Stimulated activated CD8-positive, alpha-beta memory T cell treated with anti-CD3 and anti-CD28 coated beads, Interleukin-7, amount 100 ng/mL, for 48 hours (primary cell): ENCODE results near the gene KHDRBS2.
"Not testable (repeated sequence)": the region's sequence is repeated elsewhere in the genome, so short reads cannot be mapped to it uniquely, and the experiment has no call there.

Source experiments
- DNase-seq, 2 donors: peaks; one replicate each; pipeline ENCODE4 v3.0.0-alpha.2; 2020; ENCODE audit warnings: low read depth in 1 of 2; ENCODE audit errors: extremely low read depth in 1 of 2

The KHDRBS2 gene

GRCh38 chr6:61886608-61887259 is 399.3 kb downstream of the KHDRBS2 start:
- DNase-seq: no peak

DNA sequence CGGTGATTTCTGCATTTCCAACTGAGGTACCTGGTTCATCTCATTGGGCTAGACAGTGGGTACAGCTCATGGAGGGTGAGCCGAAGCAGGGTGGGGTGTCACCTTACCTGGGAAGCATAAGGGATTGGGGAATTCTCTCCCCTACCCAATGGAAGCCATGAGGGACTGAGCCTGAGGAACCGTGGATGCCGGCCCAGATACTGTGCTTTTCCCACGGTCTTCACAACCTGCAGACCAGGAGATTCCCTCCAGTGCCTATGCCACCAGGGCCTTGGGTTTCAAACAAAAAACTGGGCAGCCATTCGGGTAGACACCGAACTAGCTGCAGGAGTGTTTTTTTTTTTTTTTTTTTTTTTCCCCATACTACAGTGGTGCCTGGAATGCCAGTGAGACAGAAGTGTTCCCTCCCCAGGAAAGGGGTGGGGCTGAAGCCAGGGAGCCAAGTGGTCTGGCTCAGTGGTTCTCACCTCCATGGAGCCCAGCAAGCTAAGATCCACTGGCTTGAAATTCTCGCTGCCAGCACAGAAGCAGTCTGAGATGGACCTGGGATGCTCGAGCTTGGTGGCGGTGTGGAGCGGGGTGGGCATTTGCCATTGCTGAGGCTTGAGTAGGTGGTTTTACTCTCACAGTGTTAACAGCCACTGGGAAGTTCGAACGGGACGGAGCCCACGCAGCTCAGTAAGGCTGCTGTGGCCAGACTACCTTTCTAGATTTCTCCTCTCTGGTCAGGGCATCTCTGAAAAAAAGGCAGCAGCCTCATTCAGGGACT is 416.2 kb downstream of the KHDRBS2 start:
- no peak for DNase-seq

DNA sequence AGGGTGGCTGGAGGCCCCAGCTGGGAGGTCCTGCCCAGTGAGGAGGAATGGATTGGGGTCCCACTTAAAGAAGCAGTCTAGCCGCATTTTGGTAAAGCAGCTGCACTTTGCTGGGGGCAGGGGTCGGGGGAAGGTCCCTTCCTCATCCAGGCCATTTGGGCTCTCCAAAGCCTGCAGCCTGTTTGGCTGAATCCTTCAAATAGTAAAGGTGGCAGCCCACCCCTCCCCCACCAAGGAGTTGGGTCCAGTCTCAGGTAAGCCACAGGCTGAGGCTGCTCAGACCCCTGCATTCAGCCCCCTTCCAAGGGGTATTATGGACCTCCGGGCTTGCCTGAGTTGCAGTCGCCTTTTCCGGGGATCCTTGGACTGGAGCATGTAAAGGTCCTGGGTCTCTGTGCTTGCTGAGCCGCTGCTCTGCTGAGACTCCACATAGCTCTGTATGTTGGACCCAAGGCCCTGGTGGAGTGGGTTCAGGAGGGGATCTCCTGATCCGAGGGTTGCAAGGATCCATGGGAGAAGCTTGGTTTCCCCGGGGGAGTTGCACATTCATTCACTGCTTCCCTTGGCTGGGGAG is 417.4 kb downstream of the KHDRBS2 start:
- no peak for DNase-seq

- DNase-seq: no peak
These were observed 418.4 kb downstream of the KHDRBS2 start for GRCh38 chr6:61867635-61868034.

DNA sequence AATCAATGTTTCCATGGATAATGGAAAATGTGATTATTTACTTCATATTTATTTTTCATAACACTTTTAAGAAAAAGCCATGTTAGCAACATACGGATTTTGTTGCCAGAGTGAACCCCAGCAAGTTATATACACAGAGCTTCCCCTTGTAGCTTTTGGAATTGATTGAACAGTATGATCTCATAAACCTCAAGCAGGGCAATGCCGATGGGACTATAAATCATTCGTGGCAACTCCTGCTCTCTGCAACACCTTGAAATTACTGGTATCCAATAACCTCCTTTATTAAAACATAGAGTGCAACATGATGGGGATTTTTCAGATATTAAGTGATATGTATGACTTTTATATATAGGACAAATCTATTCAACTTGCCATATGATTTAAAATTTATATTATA is 428.5 kb downstream of the KHDRBS2 start:
- no peak for DNase-seq

DNA sequence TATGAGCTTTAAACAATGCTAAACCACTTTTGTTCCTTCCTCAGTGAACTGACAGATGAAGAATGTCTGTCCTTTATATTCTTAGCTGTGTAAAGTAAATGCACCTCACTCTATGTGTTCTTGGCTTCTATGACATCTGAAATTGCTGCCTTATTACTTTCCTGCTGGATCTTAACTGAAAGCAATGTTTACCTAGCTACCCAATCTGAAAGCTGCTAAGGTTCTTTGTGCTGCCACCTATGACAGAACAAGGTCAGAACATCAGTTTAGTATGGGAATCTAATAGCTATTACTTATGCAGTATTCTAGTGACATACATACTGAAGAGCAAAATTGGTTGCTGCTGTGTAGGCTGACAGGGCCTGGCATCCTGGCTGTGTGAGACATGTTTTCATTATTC is 444.1 kb downstream of the KHDRBS2 start:
- DNase-seq: no peak

- no peak for DNase-seq
These were observed 450.8 kb downstream of the KHDRBS2 start for GRCh38 chr6:61835237-61835636.

DNA sequence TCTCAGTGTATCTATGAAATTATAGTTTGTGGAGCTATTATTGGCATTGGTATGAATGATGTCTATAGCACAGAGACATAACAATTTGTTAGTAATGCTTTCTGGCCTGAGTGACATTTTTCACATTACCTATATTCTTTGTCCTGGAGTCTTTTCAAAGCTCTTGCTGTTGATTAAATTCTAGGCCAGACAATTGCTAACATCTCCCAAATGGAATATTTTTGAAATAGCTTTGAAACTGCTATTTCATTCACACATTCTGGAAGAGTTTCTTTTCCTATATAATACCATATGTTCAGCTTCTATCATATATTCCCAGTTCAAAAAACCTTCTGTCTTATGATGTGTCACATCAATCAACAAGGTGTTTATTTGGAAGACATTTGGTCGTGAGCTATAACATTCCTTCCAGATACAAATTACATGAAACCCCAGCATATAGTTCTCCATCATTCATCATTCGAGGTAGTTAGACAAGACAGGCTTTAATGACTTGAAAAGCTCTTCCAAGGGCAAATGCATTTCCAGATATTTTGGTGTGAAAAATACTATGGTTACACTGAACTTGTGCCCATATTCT is 452.8 kb downstream of the KHDRBS2 start:
- DNase-seq: no peak

DNA sequence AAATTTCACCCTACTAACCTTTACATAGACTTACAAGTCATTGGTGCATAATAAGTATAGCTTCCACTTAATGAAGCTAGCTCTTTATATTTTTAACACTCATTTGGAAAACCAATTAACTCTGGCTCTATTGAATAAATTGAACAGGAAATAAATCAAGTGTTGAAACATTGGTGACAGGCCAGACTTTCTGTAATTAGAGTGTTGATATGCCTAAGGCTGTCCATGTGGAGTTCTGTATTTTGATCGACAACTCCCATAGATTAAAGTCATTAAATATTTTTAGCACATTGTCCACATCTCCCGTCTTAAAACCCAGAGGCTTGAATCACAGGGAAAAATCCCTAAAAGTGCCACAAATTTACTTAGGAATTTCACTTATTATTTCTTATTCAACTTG is 468.3 kb downstream of the KHDRBS2 start:
- no peak for DNase-seq

DNA sequence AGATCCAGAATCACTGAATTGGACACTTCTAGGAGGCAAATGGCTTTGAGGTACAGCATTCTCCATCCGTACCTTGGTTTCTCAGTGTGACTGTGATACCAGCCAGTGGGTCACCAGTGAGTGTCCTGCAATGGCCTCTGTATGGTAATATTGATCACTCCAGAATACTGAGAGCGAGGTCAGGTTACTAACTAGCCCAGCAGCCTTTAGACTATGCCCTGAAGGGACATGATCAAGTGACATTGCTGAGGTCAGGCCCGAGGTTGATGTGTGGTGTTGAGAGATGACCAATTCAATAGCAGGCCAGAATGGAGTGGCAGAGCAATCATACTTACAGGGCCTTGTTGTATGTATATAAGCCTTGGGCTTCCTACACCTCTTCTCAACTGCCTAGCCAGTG is 476.0 kb downstream of the KHDRBS2 start:
- no peak for DNase-seq

DNA sequence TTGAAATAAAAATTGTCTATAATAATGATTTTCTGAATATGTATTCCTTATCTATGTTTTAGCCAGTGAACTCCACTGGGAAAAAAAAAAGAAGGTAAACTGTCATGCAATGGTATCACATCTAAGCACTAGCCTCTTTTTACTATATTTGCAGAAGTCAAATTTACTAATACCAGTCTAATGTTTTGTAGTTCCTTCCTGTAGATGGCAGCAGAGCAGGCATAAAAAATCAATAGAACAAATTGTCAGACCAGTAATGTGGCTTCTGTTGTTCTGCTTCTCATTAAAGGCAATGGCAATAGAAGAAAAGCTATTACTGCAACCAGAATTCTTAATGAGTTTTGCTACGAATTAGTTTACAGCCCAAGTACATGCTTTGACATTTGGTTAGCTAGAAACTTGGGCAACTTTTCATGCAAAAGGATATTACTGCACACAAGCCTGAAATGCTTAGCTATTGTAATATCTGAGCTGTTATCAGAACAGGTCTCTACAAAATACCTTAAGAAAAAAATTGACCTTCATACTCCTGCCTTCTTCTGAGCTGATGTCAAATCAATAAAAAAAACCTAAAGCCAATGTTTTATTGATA is 476.9 kb downstream of the KHDRBS2 start:
- DNase-seq: no peak

DNA sequence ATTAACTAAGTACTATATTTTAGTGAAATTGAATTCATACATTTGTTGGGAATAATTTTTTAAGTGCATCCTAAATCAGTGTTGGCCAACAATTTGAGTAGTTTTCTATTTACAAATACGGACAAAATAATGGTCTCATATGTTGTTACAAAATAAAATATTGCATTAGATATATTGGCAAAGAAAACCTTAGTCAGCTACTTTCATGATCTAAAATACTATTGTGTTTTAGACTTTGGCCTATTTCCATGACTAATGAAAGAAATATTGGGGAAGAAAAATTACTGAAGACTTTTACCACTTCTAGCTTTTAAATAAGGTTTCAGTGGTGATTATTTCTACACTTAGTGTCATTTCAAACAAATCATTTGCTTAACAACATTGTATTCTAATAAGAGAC is 498.0 kb downstream of the KHDRBS2 start:
- DNase-seq: no peak

- DNase-seq: not testable (repeated sequence)
These were observed 516.6 kb downstream of the KHDRBS2 start for GRCh38 chr6:61769446-61769845.

GRCh38 chr6:61755739-61756138 is 530.3 kb downstream of the KHDRBS2 start:
- DNase-seq: no peak

GRCh38 chr6:61751986-61752385 is 534.0 kb downstream of the KHDRBS2 start:
- no peak for DNase-seq

GRCh38 chr6:61745994-61746393 is 540.0 kb downstream of the KHDRBS2 start:
- DNase-seq: no peak

- no peak for DNase-seq
These were observed 574.2 kb downstream of the KHDRBS2 start for GRCh38 chr6:61711849-61712248.

- no peak for DNase-seq
These were observed 597.9 kb downstream of the KHDRBS2 start for GRCh38 chr6:61688165-61688564.

GRCh38 chr6:61682562-61682961 is 603.5 kb downstream of the KHDRBS2 start:
- no peak for DNase-seq

- DNase-seq: no peak
These were observed 606.4 kb downstream of the KHDRBS2 start for GRCh38 chr6:61679625-61680024.

DNA sequence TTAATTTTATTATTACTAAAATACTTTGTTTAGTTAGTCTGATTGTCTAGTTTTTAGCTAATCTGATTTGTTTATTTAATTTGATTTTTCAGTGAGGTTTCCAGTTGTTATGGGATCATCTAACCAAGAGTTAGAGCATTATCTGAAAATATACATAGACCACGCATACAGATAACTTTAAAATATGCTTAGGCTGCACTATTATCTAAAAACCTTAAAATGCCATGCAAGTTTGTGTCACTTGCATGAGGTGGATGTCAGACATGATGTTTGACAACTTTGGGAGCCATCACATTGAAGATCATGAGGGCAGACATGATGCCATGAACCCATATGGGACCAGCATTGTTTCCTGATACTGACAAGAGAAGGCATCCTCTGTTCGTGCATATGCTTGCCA is 610.3 kb downstream of the KHDRBS2 start:
- DNase-seq: no peak
